Daoy (cell line): ENCODE results near the gene EFHD2. TPM values are rescaled to one million over a fixed set of nuclear protein-coding genes. Genes with fewer than 3 reads are reported as not detected.

ENCODE experiments used
- DNase-seq: peaks from one replicate; pipeline ENCODE4 v3.0.0-alpha.2; 2015; ENCODE audit warnings: low read depth
- total RNA-seq: library from RNA; depleted of rRNA; stranded (reverse); fragments of >200 nt; shearing (Covaris generic); gene quantifications from 2 replicates; pipeline ENCODE4 v1.2.3, GENCODE V29; 2014; rRNA removed

The EFHD2 gene
- total RNA-seq, 1 experiment from 2014 or later, result 88.0 TPM

- no peak for DNase-seq
Measured at GRCh38 chr1:15476927-15477326, 67.2 kb downstream of the EFHD2 start.

GRCh38 chr1:15477646-15478212, 68.0 kb downstream of the EFHD2 start:
- DNase-seq, result no peak

Other genes with a start within 250 kb of the EFHD2 start
- 1.0 and 4.8 TPM in 2 replicates for gene FHAD1, start 162.7 kb upstream of the EFHD2 start, total RNA-seq
- 7.8 TPM in 1 of 2 replicates, not detected in the other for gene CTRC, start 28.6 kb downstream of the EFHD2 start, total RNA-seq
- gene CELA2A, start 46.8 kb downstream of the EFHD2 start, total RNA-seq, result not detected in 2 replicates
- gene CELA2B, start 66.2 kb downstream of the EFHD2 start, total RNA-seq, result not detected in 2 replicates
- gene CASP9, start 114.3 kb downstream of the EFHD2 start, total RNA-seq, result 5.5 and 13.4 TPM in 2 replicates
- gene DNAJC16, start 117.0 kb downstream of the EFHD2 start, total RNA-seq, result 10.9 and 11.8 TPM in 2 replicates
- 4.3 and 7.6 TPM in 2 replicates for gene AGMAT, start 175.2 kb downstream of the EFHD2 start, total RNA-seq
- gene DDI2, start 207.6 kb downstream of the EFHD2 start, total RNA-seq, result 9.4 and 14.9 TPM in 2 replicates